Right hindlimb (tissue), 1 donor: ENCODE data around the gene RPS15.

Experiments used
- DNase-seq: peaks from one replicate; pipeline ENCODE4 v3.0.0-alpha.2; 2018

RPS15 gene

GRCh38 chr19:1420590-1420989, 17.6 kb upstream of the RPS15 start:
- DNase-seq, result no peak

- no peak for DNase-seq
Observed at GRCh38 chr19:1421218-1421957, 16.8 kb upstream of the RPS15 start.

GRCh38 chr19:1421958-1422305, 16.3 kb upstream of the RPS15 start:
- DNase-seq, result no peak

GRCh38 chr19:1422360-1422759, 15.8 kb upstream of the RPS15 start:
- DNase-seq, result no peak

- no peak for DNase-seq
Observed at GRCh38 chr19:1422943-1423342, 15.3 kb upstream of the RPS15 start.

DNA sequence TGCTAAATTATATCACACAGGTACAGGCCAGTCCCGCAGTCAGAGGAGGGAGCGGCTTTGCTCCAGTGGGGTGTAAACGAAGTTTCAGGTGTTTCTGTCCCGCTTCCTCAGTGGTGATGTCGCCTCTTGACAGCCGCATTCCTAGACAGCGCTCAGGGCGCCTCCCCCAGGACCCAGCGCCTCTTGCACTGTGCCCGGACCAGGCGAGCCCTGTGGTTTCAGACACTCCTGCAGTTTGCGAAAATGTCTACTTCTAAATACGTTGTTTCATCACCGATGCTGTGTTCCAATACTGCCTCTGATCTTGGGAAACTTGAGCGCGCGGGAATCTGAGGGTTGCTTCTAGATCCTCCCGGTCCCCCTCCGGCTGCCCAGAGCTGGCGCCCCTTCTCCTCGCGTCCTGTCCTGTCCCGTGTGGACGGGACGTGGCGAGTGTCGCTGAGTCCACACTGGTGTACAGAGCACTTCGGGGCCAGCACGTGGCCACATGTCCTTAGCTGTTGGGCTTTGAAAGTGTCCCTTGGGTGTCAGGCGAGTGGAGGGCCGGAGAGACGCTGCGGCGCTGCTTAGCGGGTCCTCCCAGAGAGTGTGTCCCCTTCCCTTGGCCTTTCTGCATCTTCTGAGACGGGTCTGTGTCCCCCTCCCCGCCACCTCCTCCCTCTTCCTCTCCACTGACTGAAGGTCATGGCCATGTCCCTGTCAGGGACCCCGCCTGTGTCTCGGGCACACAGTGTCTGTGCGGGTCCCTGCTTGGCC, 14.6 kb upstream of the RPS15 start:
- DNase-seq, result no peak

- no peak for DNase-seq
Observed at GRCh38 chr19:1424192-1424955, 13.8 kb upstream of the RPS15 start.

DNA sequence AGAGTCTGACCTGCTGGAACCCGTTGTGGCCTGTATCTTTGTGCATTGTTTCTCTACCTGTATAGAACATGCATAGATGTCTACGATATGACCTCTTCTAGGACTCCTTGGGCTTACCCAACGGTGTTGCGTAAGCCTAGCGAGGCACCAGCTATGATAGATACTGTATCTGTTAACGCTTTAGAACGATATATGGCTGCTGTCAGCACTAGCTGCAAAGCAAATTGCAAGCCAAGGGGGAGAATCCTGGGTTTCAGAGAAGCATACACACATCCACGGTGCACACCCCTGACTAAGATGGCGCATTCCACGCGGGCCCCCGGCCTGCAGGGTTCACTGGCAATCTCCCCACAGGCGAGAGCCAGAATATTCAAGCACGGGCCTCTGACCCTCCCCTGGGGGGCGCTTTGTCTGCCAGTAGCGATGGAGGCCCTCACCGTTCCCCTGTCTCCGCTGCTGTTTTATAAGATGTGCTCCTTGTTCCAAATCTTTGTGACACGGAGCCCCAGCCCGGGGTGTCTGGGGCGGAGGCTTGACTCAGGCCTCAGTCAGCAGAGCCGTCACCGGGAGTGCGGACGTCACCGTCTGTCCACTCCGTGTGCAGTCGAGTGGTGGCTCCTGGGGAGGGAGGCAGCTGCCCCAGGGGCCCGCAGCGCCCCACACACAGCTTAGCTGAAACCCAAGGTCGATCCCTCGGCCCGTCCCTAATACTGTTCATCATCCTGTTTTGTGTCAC, 12.9 kb upstream of the RPS15 start:
- no peak for DNase-seq

DNA sequence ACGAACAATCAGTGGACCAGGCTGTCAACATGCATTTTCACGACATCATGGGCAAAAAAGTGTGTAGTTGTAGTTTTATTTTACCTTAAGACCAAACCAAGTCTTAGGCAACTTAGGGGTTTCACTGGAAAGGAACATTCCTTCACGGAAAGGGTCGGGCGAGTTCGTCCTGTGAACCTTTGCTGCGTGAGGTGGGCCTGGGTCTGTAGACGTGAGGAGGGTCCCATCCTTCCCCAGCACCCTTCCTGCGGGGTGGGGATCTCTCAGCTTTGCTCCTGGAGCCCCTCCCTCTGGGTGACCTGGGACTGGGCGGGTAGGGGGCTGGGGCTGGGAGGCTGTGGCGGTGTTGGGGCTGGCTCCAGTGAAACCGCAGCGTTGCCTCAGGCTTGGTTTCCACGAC, 12.3 kb upstream of the RPS15 start:
- no peak for DNase-seq

DNA sequence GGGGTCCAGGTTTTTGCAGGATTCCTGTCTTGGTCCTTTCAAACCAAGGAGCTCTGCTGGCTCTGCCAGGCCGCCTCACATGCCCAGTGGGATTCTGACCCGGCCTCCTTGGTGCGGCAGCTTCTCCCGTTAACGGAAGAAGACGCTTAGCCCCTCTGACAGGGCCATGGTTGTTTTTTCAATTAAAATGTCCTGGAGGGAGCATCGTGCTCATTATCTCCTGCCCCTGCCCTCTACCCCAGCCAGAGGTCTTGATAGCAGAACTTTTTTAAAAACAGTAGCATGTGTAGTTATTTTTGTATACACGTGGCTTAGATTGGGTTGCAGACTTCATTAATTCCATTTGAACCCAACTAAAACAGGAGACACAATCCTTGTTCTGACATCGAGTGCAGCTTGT, 11.5 kb upstream of the RPS15 start:
- DNase-seq, result no peak

DNA sequence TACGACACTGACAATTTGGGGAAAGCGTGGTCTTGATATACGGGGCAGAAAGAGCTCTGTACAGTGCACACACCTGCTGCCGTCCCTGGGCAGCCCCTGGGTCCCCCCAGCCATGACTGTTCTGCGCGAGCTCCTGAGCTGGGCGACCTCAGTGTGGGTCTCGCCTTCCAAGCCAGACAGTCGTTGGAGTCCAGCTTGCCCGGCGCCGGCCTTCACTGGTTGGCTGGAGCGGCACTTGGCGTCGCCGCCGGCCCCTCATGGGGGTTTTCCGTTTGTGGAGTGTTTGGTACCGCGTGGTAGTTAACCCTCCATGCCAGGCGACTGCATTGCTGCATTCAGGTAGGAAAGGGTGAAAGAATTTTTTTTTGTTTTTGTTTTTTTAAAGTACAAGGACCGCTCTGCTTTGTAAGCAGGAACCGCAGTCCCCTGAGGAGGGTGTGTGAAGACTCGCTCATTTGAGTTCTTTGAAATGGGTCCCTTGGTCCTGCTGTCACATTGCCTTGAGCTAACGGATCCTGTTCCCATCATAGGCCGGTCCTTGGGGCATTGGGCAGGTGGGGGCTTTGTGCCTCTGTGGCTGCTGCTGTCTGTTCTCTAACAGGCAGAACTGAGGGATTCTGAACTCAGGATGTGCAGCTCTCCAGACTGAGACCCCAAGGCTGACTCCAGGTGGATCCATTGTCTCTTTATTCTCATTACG, 10.8 kb upstream of the RPS15 start:
- no peak for DNase-seq

DNA sequence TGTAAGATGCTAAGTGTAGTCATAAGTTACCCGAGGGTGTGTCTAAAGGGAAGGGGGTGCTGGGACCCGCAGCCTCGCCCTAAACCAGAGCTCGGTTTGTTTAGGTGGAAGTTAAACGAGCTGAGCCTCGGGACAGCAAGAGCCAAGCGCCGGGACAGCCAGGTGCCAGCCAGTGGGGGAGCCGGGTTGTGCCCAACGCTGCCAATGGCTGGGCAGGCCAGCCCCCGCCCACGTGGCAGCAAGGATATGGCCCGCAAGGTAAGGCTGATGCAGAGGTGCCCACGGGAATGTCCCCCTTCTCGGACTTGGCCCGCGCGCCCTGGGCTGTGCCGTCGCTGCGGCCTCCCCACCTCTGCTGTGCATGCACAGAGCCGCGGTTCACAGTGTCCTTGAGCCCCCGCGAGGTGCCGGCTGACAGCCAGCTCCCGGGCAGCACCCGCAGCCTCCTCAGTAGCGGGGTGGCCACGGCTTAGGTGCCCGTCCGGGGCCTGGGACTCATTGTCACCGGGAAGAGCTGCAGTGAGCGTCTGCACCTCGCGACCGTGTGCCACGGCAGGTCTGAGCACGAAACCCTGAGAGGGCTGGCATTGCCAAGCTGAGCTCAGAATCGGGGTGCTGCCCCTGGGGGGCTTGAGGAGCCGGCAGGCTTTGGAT, 9.3 kb upstream of the RPS15 start:
- no peak for DNase-seq

DNA sequence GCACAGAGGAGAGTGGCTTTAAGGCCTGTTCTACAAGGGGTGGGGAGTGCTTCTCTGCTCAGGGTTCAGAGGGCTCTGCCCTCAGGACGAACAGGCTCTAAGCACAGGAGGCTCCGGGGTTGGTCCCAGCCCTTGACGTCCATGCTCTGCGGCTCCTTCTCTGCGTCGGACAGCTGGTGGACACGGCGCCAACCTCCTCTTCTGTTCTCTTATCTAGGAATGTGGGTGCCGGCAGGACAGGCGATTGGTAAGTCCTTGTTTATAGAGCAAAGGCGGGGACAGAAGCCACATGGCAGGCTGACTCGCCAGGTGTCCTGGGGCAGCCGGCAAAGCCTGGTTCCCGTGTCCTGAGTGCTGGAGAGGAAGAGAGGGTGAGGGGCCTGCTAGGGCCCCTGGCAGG, 8.4 kb upstream of the RPS15 start:
- DNase-seq, result no peak

- no peak for DNase-seq
Observed at GRCh38 chr19:1430246-1430645, 8.0 kb upstream of the RPS15 start.

- DNase-seq, result no peak
Observed at GRCh38 chr19:1431759-1432506, 6.3 kb upstream of the RPS15 start.

- no peak for DNase-seq
Observed at GRCh38 chr19:1432507-1432887, 5.7 kb upstream of the RPS15 start.

GRCh38 chr19:1433119-1434039, 4.8 kb upstream of the RPS15 start:
- DNase-seq, result no peak

GRCh38 chr19:1434040-1434366, 4.2 kb upstream of the RPS15 start:
- no peak for DNase-seq

GRCh38 chr19:1434577-1435060, 3.6 kb upstream of the RPS15 start:
- no peak for DNase-seq

- DNase-seq, result no peak
Observed at GRCh38 chr19:1435378-1435989, 2.7 kb upstream of the RPS15 start.
